ENCODE results near the gene ID3. TPM values are rescaled to one million over a fixed set of nuclear protein-coding genes. Genes with fewer than 3 reads are reported as not detected.

Gene ID3
- total RNA-seq, 1 donor from 2014 or later: 495 TPM

DNA sequence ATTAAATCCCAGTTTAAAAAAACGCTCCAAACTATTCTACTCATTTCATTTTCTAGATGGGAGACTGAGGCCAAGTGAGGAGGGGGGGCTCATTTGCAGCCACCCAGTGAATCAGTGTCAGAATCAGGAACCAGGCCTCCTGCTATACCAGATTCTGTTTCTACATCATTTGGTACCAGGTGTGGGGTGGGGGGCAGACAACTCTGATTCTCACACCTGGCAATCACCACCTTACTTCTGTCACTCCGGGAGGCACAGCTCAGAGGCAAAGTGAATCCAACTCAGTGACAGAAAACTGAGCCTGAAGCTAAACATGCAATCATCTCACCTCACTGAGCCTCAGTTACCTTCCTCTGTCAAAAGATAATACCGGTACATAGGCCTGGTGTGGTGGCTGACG lies 23.5 kb upstream of the ID3 start:
- Mint-ChIP-seq H3K27ac (peak overlapping the region; percentile 55), H3K27me3 (no peaks in the 10 kb centered on the region), H3K9me3 (no peaks in the 10 kb centered on the region), H3K4me1 (ENCODE audit: unreplicated experiment) (peaks cover 34% of the 10 kb centered on the region), H3K4me3 (no peak overlapping the region), H3K36me3 (no peaks in the 10 kb centered on the region)
- TF ChIP-seq, protein P1, sequence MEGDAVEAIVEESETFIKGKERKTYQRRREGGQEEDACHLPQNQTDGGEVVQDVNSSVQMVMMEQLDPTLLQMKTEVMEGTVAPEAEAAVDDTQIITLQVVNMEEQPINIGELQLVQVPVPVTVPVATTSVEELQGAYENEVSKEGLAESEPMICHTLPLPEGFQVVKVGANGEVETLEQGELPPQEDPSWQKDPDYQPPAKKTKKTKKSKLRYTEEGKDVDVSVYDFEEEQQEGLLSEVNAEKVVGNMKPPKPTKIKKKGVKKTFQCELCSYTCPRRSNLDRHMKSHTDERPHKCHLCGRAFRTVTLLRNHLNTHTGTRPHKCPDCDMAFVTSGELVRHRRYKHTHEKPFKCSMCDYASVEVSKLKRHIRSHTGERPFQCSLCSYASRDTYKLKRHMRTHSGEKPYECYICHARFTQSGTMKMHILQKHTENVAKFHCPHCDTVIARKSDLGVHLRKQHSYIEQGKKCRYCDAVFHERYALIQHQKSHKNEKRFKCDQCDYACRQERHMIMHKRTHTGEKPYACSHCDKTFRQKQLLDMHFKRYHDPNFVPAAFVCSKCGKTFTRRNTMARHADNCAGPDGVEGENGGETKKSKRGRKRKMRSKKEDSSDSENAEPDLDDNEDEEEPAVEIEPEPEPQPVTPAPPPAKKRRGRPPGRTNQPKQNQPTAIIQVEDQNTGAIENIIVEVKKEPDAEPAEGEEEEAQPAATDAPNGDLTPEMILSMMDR (conservative IDR thresholded peaks at IDR 0.05): no peak
- no peak for DNase-seq (ENCODE audit: extremely low spot score, unreplicated experiment)

DNA sequence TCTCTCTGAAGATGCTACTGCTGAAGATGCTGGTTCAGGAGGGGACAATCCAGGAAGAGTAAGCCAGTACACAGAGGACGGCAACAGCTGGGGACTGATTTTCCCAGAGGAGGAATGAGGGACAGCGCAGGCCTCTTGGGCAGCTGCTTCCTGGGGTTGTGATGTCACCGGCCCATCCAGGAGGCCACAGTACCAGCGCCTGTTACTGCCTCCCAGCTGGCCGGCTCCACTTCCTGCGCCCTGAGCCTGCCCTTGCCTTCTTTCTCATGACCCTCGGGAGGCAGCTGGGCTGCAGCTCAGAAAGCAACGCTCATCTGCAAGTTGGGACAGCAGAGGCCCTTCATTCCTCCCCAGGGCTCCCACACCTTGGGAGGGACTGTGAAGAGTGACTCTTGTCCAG lies 21.9 kb upstream of the ID3 start:
- peaks cover 35% of the 10 kb centered on the region for H3K4me1 Mint-ChIP-seq (ENCODE audit: unreplicated experiment)
- TF ChIP-seq, protein P1 (conservative IDR thresholded peaks at IDR 0.05): no peak
- H3K36me3 Mint-ChIP-seq: no peaks in the 10 kb centered on the region
- no peaks in the 10 kb centered on the region for H3K27me3 Mint-ChIP-seq
- no peak for DNase-seq (ENCODE audit: extremely low spot score, unreplicated experiment)
- no peak overlapping the region for H3K4me3 Mint-ChIP-seq
- H3K27ac Mint-ChIP-seq: no peak overlapping the region
- H3K9me3 Mint-ChIP-seq: no peaks in the 10 kb centered on the region

DNA sequence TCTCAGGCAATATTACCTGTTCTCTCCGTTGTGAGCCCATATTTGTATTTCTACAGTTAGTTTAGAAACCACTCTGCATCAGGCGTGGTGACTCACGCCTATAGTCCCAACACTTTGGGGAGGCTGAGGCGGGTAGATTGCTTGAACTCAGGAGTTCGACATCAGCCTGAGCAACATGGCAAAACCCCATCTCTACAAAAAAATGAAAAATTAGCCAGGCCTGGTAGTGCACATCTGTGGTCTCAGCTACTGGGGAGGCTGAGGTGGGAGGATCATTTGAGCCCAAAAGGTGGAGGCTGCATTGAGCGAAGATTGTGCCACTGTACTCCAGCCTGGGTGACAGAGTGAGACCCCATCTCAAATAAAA lies 19.7 kb upstream of the ID3 start:
- H3K27ac Mint-ChIP-seq: no peak overlapping the region
- H3K9me3 Mint-ChIP-seq: peaks cover 7% of the 10 kb centered on the region
- H3K36me3 Mint-ChIP-seq: no peaks in the 10 kb centered on the region
- peaks cover 45% of the 10 kb centered on the region for H3K4me1 Mint-ChIP-seq (ENCODE audit: unreplicated experiment)
- no peaks in the 10 kb centered on the region for H3K27me3 Mint-ChIP-seq
- TF ChIP-seq, protein P1 (conservative IDR thresholded peaks at IDR 0.05): no peak
- H3K4me3 Mint-ChIP-seq: no peak overlapping the region
- no peak for DNase-seq (ENCODE audit: extremely low spot score, unreplicated experiment)

DNA sequence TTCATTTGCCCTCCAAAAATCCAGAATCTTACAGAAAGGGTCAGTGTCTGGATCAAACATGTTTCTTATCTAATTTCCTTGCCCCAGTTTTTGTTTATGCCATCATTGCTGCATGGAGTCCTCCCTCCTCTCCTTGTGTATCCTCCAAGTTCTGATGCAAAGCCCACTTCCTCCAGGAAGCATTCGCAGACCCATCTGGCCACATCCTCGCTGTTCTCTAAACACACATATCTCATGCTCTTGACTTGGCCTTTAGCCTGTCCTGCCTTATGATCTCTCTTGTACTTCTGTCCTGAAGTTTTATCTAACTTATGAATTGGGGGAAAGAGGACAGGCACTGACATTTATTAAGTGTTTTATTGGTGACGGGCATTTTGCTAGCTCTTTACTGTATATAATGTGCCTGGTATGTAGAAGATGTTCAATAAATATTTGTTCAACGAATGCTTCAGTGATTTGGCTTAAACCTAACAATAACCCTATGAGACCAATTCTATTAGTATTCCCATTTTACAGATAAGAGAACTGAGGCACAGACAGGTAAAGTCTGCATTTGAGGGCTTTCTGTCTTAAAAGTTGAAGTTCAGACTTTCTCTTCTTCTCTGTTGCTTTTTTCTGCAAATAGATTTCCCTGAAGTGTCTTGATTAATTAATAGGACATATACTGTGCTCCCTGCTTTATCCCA lies 19.2 kb upstream of the ID3 start:
- Mint-ChIP-seq H3K4me1 (ENCODE audit: unreplicated experiment) (peaks cover 45% of the 10 kb centered on the region), H3K27ac (peak overlapping the region; percentile 28), H3K9me3 (peaks cover 7% of the 10 kb centered on the region), H3K4me3 (peak overlapping the region; percentile 7), H3K27me3 (no peaks in the 10 kb centered on the region), H3K36me3 (no peaks in the 10 kb centered on the region)
- DNase-seq (ENCODE audit: extremely low spot score, unreplicated experiment): no peak
- TF ChIP-seq, protein P1 (conservative IDR thresholded peaks at IDR 0.05): no peak

DNA sequence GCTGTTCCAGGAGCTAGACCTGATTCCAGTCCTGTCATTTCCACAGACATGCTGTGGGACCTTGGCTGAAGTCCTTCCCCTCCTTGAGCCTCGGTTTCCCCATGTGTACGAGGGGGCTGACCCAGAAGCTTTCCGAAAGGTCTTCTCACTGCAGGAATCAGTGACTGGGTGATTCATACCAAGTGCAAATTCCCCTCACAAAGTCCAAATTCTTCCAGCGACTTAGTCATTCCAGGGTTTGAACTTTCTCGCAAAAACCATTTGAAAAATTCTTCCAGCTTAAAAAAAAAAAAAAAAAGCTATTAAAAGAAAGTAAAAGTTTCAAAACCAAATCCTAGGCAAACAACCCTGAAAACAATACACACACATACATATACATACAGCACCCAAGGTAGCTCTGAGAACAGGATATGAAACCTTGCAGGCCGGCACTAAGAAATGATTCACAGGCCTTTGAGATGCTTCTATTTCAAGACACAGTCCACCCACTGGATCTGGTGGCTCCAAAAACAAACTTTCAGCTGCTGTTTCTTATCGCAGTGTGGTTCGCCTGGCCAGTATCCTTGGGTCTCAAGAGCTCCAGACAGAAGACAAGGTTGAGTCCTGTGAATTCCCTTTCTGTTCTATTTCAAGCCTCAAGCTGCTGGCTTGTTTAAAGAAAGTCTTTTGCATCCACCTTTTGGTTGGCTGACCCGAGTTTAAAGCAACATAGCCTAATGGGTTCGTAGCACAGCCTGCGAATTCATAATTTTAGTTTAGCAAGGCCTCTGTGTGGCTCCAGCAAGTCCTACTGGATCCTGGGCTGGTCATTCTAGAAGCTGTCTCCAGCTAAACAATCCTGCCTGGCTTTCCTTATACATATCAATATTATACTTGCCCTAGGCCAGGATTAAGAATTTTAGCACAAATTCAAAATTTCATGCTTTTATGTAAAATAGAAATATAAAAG lies 18.0 kb upstream of the ID3 start:
- Mint-ChIP-seq H3K27me3 (no peaks in the 10 kb centered on the region), H3K4me3 (no peak overlapping the region), H3K4me1 (ENCODE audit: unreplicated experiment) (peaks cover 45% of the 10 kb centered on the region), H3K27ac (peak overlapping the region; percentile 86), H3K9me3 (peaks cover 7% of the 10 kb centered on the region), H3K36me3 (no peaks in the 10 kb centered on the region)
- TF ChIP-seq, protein P1 (conservative IDR thresholded peaks at IDR 0.05): no peak
- DNase-seq (ENCODE audit: extremely low spot score, unreplicated experiment): no peak
